PC-9 (cell line): Measurements from ENCODE around the gene CLDN24. TPM values are rescaled to one million over a fixed set of nuclear protein-coding genes. Genes with fewer than 3 reads are reported as not detected.

Source experiments
- BruUV-seq: library from RNA; stranded (reverse); fragments of 400-500 nt; replicated peaks from 2 replicates; lab custom pipeline; 2021; lab: Mats Ljungman, UMichigan
- CTCF ChIA-PET: fragments of 300-600 bp; sonication (Branson Sonifier 250); formaldehyde crosslinking; loops from one replicate; lab custom pipeline; 2022; ENCODE audit warnings: antibody characterized with exemption; lab: Charles Lee
- POLR2A ChIA-PET: fragments of 300-600 bp; sonication (Branson Sonifier 250); formaldehyde crosslinking; loops from one replicate; lab custom pipeline; 2022; ENCODE audit warnings: antibody characterized with exemption; ENCODE audit not compliant: unreplicated experiment; lab: Charles Lee
- DNase-seq, 2 experiments: peaks; one replicate each; pipeline versions ENCODE4 v3.0.0 to v3.0.0-alpha.2; 2015 to 2022; ENCODE audit warnings: mixed read lengths in 1 of 2
- H2AFZ ChIP-seq: fragments of 200-600 bp; sonication (generic); 2 replicates; pipeline ENCODE4 v1.8.1; 2017; ENCODE audit warnings: antibody characterized with exemption
- H3F3A ChIP-seq: fragments of 200-600 bp; sonication (generic); 2 replicates; pipeline ENCODE4 v1.8.1; 2017; ENCODE audit warnings: antibody characterized with exemption, mild to moderate bottlenecking, low read depth; ENCODE audit not compliant: insufficient read depth
- H3K27ac ChIP-seq: fragments of 200-600 bp; sonication (generic); 2 replicates; pipeline ENCODE4 v1.6.1; 2016; ENCODE audit warnings: mixed run types
- H3K27me3 ChIP-seq: fragments of 200-600 bp; sonication (generic); 2 replicates; pipeline ENCODE4 v1.6.1; 2016; ENCODE audit warnings: low read depth, mixed run types; ENCODE audit not compliant: insufficient read depth
- H3K36me3 ChIP-seq: fragments of 200-600 bp; sonication (generic); 2 replicates; pipeline ENCODE4 v1.6.1; 2016; ENCODE audit warnings: low read depth, mixed run types
- H3K4me1 ChIP-seq: fragments of 200-600 bp; sonication (generic); replicated peaks from 2 replicates; pipeline ENCODE4 v1.6.1; 2016; ENCODE audit warnings: mixed run types; ENCODE audit not compliant: insufficient read depth
- H3K4me2 ChIP-seq: fragments of 200-600 bp; sonication (generic); 2 replicates; pipeline ENCODE4 v1.6.1; 2017; ENCODE audit warnings: mixed run types
- H3K4me3 ChIP-seq: fragments of 200-600 bp; sonication (generic); 2 replicates; pipeline ENCODE4 v1.6.1; 2016; ENCODE audit warnings: mixed run types
- H3K79me2 ChIP-seq: fragments of 200-600 bp; sonication (generic); 2 replicates; pipeline ENCODE4 v1.6.1; 2017; ENCODE audit warnings: low read depth, mixed run types
- H3K9me2 ChIP-seq: fragments of 200-600 bp; sonication (generic); 2 replicates; pipeline ENCODE4 v1.8.1; 2017; ENCODE audit warnings: mild to moderate bottlenecking; ENCODE audit not compliant: insufficient read depth
- H3K9me3 ChIP-seq: fragments of 200-600 bp; sonication (generic); 2 replicates; pipeline ENCODE4 v1.8.1; 2016; ENCODE audit warnings: low read depth; ENCODE audit not compliant: insufficient read depth
- H4K20me1 ChIP-seq: fragments of 200-600 bp; sonication (generic); 2 replicates; pipeline ENCODE4 v1.8.1; 2017; ENCODE audit not compliant: insufficient read depth
- EZH2 ChIP-seq: fragments of 200-600 bp; sonication (generic); IDR thresholded peaks from 2 replicates; pipeline ENCODE4 v1.8.0; 2017; ENCODE audit warnings: antibody characterized with exemption, low read depth
- intact Hi-C: fragments of 100-400 bp; cut with micrococcal nuclease; formaldehyde crosslinking; loops from one replicate; pipeline ENCODE4 v1.10.0; 2022; ENCODE audit not compliant: unreplicated experiment
- total RNA-seq: library from RNA; stranded (reverse); gene quantifications from 2 replicates; pipeline ENCODE4 v1.2.3, GENCODE V29; 2021
- TF ChIP-seq, protein P1 (sequence below): fragments of 200-600 bp; sonication (generic); conservative IDR thresholded peaks from 2 replicates; pipeline ENCODE4 v1.6.1; 2017; ENCODE audit warnings: mixed run types, antibody characterized with exemption, mild to moderate bottlenecking, moderate library complexity

Gene CLDN24
- total RNA-seq, 1 experiment from 2014 or later: not detected

DNA sequence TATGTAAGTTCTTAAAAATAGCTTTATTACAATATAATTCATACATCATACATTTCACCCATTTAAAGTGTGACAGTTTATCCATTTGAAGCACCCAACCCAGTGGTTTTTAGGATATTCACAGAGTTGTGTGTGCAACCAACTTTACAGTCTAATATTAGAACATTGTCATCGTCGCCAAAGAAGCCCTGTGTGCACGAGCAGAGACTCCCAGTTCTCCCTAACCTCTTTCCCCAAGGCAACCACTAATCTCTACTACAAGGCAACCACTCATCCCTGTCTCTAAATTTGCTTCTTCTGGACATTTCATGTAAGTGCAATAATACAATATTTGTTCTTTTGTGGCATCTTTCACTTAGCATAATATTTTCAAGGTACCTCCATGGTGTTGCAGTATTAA is 49.8 kb downstream of the CLDN24 start:
- TF ChIP-seq, protein P1, sequence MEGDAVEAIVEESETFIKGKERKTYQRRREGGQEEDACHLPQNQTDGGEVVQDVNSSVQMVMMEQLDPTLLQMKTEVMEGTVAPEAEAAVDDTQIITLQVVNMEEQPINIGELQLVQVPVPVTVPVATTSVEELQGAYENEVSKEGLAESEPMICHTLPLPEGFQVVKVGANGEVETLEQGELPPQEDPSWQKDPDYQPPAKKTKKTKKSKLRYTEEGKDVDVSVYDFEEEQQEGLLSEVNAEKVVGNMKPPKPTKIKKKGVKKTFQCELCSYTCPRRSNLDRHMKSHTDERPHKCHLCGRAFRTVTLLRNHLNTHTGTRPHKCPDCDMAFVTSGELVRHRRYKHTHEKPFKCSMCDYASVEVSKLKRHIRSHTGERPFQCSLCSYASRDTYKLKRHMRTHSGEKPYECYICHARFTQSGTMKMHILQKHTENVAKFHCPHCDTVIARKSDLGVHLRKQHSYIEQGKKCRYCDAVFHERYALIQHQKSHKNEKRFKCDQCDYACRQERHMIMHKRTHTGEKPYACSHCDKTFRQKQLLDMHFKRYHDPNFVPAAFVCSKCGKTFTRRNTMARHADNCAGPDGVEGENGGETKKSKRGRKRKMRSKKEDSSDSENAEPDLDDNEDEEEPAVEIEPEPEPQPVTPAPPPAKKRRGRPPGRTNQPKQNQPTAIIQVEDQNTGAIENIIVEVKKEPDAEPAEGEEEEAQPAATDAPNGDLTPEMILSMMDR: no peak
- no peak for TF ChIP-seq EZH2
- Histone ChIP-seq H3K27ac (no peak overlapping the region), H3K9me3 (peaks cover 4% of the 10 kb centered on the region; the same call in 1 of the 2 replicates), H3K4me2 (no peak overlapping the region), H3K9me2 (no peaks in the 10 kb centered on the region), H3K4me1 (no peaks in the 10 kb centered on the region), H3F3A (no peaks in the 10 kb centered on the region), H2AFZ (no peak overlapping the region), H3K79me2 (no peaks in the 10 kb centered on the region), H4K20me1 (no peaks in the 10 kb centered on the region), H3K4me3 (no peak overlapping the region), H3K27me3 (no peaks in the 10 kb centered on the region), H3K36me3 (0 out of 2 replicates have a peak, but pooled peaks cover 11% of the 10 kb centered on the region)
- intact Hi-C loops: no loop called here
- CTCF ChIA-PET: no interaction called here
- POLR2A ChIA-PET: no interaction called here
- DNase-seq: no peak
- BruUV-seq: no TSS peak

Other genes starting within 250 kb of the CLDN24 start
- gene WWC2, start 223.2 kb downstream of the CLDN24 start, total RNA-seq: 42.3 and 46.5 TPM in 2 replicates
- not detected in 2 replicates for gene CLDN22, start 2.1 kb downstream of the CLDN24 start, total RNA-seq
- 7.7 and 8.7 TPM in 2 replicates for gene CDKN2AIP, start 122.2 kb upstream of the CLDN24 start, total RNA-seq
- 10.6 and 11.6 TPM in 2 replicates for gene ING2, start 182.6 kb upstream of the CLDN24 start, total RNA-seq